B cell (primary cell): ENCODE data around the gene RPL35. TPM values are rescaled to one million over a fixed set of nuclear protein-coding genes. Genes with fewer than 3 reads are reported as not detected.

Experiments used
- ATAC-seq: fragments of 200-7000 bp; cut with Tn5 transposase; one replicate; pipeline ENCODE4 v1.10.0; 2021; ENCODE audit warnings: low read depth, mild to moderate bottlenecking, moderate number of reproducible peaks, moderate library complexity
- CTCF ChIA-PET: fragments of 350-600 bp; sonication (Branson Sonifier 250); formaldehyde crosslinking; loops from one replicate; lab custom pipeline; 2021; ENCODE audit warnings: antibody characterized with exemption, inconsistent platforms; lab: Charles Lee
- POLR2A ChIA-PET: fragments of 350-600 bp; sonication (Branson Sonifier 250); formaldehyde crosslinking; loops from one replicate; lab custom pipeline; 2021; ENCODE audit warnings: antibody characterized with exemption; lab: Charles Lee
- DNase-seq: peaks from one replicate; pipeline ENCODE4 v3.0.0; 2013
- H2AFZ ChIP-seq: 2 replicates; pipeline ENCODE4 v1.6.1; 2012; ENCODE audit warnings: mild to moderate bottlenecking, low read depth, low read length; ENCODE audit not compliant: insufficient read depth, poor library complexity, severe bottlenecking
- H3K27ac ChIP-seq, 2 donors: 1 replicate in 1 of 2; 2 replicates in 1 of 2; pipeline ENCODE4 v1.5.1; 2012 to 2013; ENCODE audit warnings: low read length in 2 of 2, mild to moderate bottlenecking in 2 of 2, moderate library complexity in 1 of 2
- H3K27me3 ChIP-seq, 4 experiments: fragments of 200-600 bp in 1 of 4; sonication (generic) in 1 of 4; replicated peaks in 1 of 4; 1 replicate in 2 of 4; 2 replicates in 2 of 4; pipeline versions ENCODE4 v1.6.1 to v1.7.0; 2013 to 2016; ENCODE audit warnings: low read length in 3 of 4, mild to moderate bottlenecking in 2 of 4, mixed read lengths in 1 of 4, moderate library complexity in 1 of 4; ENCODE audit not compliant: insufficient read depth in 4 of 4, control insufficient read depth in 3 of 4; ENCODE audit errors: control extremely low read depth in 1 of 4
- H3K36me3 ChIP-seq, 2 experiments: replicated peaks in 1 of 2; 1 replicate in 1 of 2; 2 replicates in 1 of 2; pipeline versions ENCODE4 v1.6.1 to v1.7.1; 2013; ENCODE audit warnings: low read length in 1 of 2; ENCODE audit not compliant: insufficient read depth in 2 of 2, control insufficient read depth in 1 of 2; ENCODE audit errors: control extremely low read depth in 1 of 2, extremely low read depth in 1 of 2
- H3K4me1 ChIP-seq, 2 donors: fragments of 200-600 bp in 1 of 2; sonication (generic) in 1 of 2; 1 replicate in 1 of 2; 2 replicates in 1 of 2; pipeline versions ENCODE4 v1.5.1 to v1.6.1; 2013 to 2017; ENCODE audit warnings: low read length in 2 of 2; ENCODE audit not compliant: control insufficient read depth in 2 of 2, insufficient read depth in 2 of 2
- H3K4me2 ChIP-seq: replicated peaks from 2 replicates; pipeline ENCODE3; 2012; ENCODE audit warnings: mild to moderate bottlenecking, low read depth, low read length; ENCODE audit not compliant: poor library complexity, severe bottlenecking
- H3K4me3 ChIP-seq, 5 experiments: fragments of 200-600 bp in 1 of 5; sonication (generic) in 1 of 5; 1 replicate in 3 of 5; 2 replicates in 2 of 5; pipeline versions ENCODE4 v1.5.1 to v1.7.0; 2011 to 2016; ENCODE audit warnings: low read length in 4 of 5, mild to moderate bottlenecking in 4 of 5, low read depth in 2 of 5, control low read depth in 1 of 5, moderate library complexity in 1 of 5; ENCODE audit not compliant: insufficient read depth in 1 of 5; ENCODE audit errors: control extremely low read depth in 1 of 5, extremely low read depth in 1 of 5
- H3K79me2 ChIP-seq: fragments of 200-600 bp; sonication (generic); one replicate; pipeline ENCODE4 v1.6.0; 2016; ENCODE audit warnings: low read length; ENCODE audit not compliant: control insufficient read depth, insufficient read depth
- H3K9ac ChIP-seq: fragments of 200-600 bp; sonication (generic); 2 replicates; pipeline ENCODE4 v1.6.1; 2017; ENCODE audit warnings: mild to moderate bottlenecking, low read length, moderate library complexity
- H3K9me3 ChIP-seq, 3 donors: one replicate each; pipeline versions ENCODE4 v1.6.1 to v1.7.1; 2013; ENCODE audit warnings: low read length in 2 of 3; ENCODE audit not compliant: control insufficient read depth in 2 of 3, insufficient read depth in 1 of 3; ENCODE audit errors: control extremely low read depth in 1 of 3
- H4K20me1 ChIP-seq: 2 replicates; pipeline ENCODE4 v1.6.0; 2012; ENCODE audit warnings: mild to moderate bottlenecking, low read length; ENCODE audit not compliant: insufficient read depth, control insufficient read depth, poor library complexity, severe bottlenecking
- H3K27ac Mint-ChIP-seq: one replicate; pipeline ENCODE4 v1.8.0; 2021; ENCODE audit warnings: mixed read lengths
- H3K27me3 Mint-ChIP-seq: one replicate; pipeline ENCODE4 v1.8.0; 2021; ENCODE audit warnings: mixed read lengths
- H3K4me1 Mint-ChIP-seq: one replicate; pipeline ENCODE4 v1.8.0; 2021; ENCODE audit warnings: mixed read lengths
- H3K4me3 Mint-ChIP-seq: one replicate; pipeline ENCODE4 v1.8.0; 2021; ENCODE audit warnings: mixed read lengths
- H3K9me3 Mint-ChIP-seq: one replicate; pipeline ENCODE4 v1.8.0; 2022; ENCODE audit warnings: mixed read lengths; ENCODE audit not compliant: insufficient read depth
- CTCF ChIP-seq: fragments of 200-600 bp; IDR thresholded peaks from one replicate; pipeline ENCODE4 v1.8.0; 2022; ENCODE audit warnings: antibody characterized with exemption, mild to moderate bottlenecking
- EZH2 ChIP-seq: IDR thresholded peaks from 2 replicates; pipeline ENCODE4 v1.6.1; 2012; ENCODE audit warnings: borderline replicate concordance, low read depth, mild to moderate bottlenecking, moderate library complexity, low read length; ENCODE audit not compliant: insufficient read depth, poor library complexity, severe bottlenecking
- WGBS: methylation state at CpG from one replicate; pipeline ENCODE4 v1.1.5; 2013; ENCODE audit warnings: missing lambda C conversion rate; ENCODE audit not compliant: insufficient coverage; 5-methylcytosine and 5-hydroxymethylcytosine counted together
- intact Hi-C: fragments of 100-400 bp; cut with micrococcal nuclease; formaldehyde crosslinking; loops from one replicate; pipeline ENCODE4 v1.10.0; 2022
- polyA plus RNA-seq: library from polyadenylated mRNA; depleted of rRNA; stranded (reverse); fragments of >200 nt; gene quantifications from 2 replicates; pipeline ENCODE4 v1.2.3, GENCODE V29; 2012
- total RNA-seq, 2 donors: library from RNA; stranded (reverse); fragments of 120-200 nt in 1 of 2; gene quantifications; 1 replicate in 1 of 2; 2 replicates in 1 of 2; pipeline versions ENCODE4 v1.2.3 to v1.2.4, GENCODE V29; 2013 to 2022

Gene RPL35
- total and polyA plus RNA-seq, 2 donors (not counting 1 experiment from before 2014, with no cell fraction given) = 1,609 to 3,858 TPM

- DNase-seq (peak; percentile 29), ATAC-seq (no peak)
- Histone ChIP-seq H3K4me2 (no peak overlapping the region), H3K27ac (no peak overlapping the region), H3K4me1 (peaks cover 17 to 23% of the 10 kb centered on the region in 2 donors), H2AFZ (no peak overlapping the region), H3K9me3 (no peaks in the 10 kb centered on the region), H4K20me1 (peaks cover 36% of the 10 kb centered on the region), H3K4me3 (no peak overlapping the region), H3K9ac (no peak overlapping the region), H3K27me3 (no peaks in the 10 kb centered on the region), H3K79me2 (peaks cover 2% of the 10 kb centered on the region), H3K36me3 (peaks cover 0 to 43% of the 10 kb centered on the region in 2 experiments)
- TF ChIP-seq CTCF (no peak), EZH2 (no peak)
- intact Hi-C loops = no loop called here
- WGBS = 83% methylated on average over 15 of the region's 16 CpGs
- POLR2A ChIA-PET = no interaction called here
- H3K4me1 Mint-ChIP-seq = peaks cover 24% of the 10 kb centered on the region
- CTCF ChIA-PET = interaction anchor here (0.6 to 9.8 kb wide), 5 partner anchors 13 to 258 kb away, joined by 3 to 345 read pairs (median 3); partner anchors contain the start of genes NR6A1 and OLFML2A
- peak overlapping the region; percentile 32 for H3K27ac Mint-ChIP-seq
- H3K4me3 Mint-ChIP-seq = no peak overlapping the region
- H3K27me3 Mint-ChIP-seq = no peaks in the 10 kb centered on the region
- no peaks in the 10 kb centered on the region for H3K9me3 Mint-ChIP-seq
Observed at GRCh38 chr9:124855944-124856765, 5.6 kb downstream of the RPL35 start.

DNA sequence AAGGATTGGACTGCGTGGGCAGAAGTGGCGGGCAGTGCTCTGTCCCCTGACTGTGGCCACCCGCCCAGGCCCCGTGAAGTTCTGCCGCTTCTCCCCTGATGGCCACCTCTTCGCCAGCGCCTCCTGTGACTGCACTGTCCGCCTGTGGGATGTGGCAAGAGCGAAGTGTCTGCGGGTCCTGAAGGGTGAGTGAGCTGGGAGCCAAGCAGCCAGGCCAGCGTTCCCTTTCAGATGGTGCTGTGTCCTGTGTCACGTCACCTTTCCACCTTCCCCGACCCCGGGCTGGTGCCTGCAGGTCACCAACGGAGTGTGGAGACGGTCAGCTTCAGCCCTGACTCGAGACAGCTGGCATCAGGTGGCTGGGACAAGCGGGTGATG lies 6.2 kb downstream of the RPL35 start:
- Mint-ChIP-seq H3K9me3 (no peaks in the 10 kb centered on the region), H3K27ac (peak overlapping the region; percentile 26), H3K27me3 (no peaks in the 10 kb centered on the region), H3K4me3 (no peak overlapping the region), H3K4me1 (peaks cover 18% of the 10 kb centered on the region)
- no peak overlapping the region for H3K4me2 ChIP-seq
- ATAC-seq (no peak), DNase-seq (no peak)
- 89% methylated on average over 18 of the region's 18 CpGs for WGBS
- no peak overlapping the region for H3K9ac ChIP-seq
- no peaks in the 10 kb centered on the region for H3K79me2 ChIP-seq
- H3K9me3 ChIP-seq = no peaks in the 10 kb centered on the region
- intact Hi-C loops = no loop called here
- H3K27ac ChIP-seq = peak overlapping the region in 1 of 2 donors; percentile 48
- TF ChIP-seq EZH2 (no peak), CTCF (no peak)
- no peaks in the 10 kb centered on the region for H3K27me3 ChIP-seq
- ChIA-PET POLR2A (no interaction called here), CTCF (interaction anchor here (0.6 to 9.8 kb wide), 6 partner anchors 14 to 259 kb away, joined by 3 to 345 read pairs (median 4); partner anchors contain the start of genes NR6A1 and OLFML2A)
- H3K4me1 ChIP-seq = peaks cover 11 to 17% of the 10 kb centered on the region in 2 donors
- H3K4me3 ChIP-seq = no peak overlapping the region
- H4K20me1 ChIP-seq = peaks cover 30% of the 10 kb centered on the region
- H3K36me3 ChIP-seq = peaks cover 0 to 38% of the 10 kb centered on the region in 2 experiments
- H2AFZ ChIP-seq = no peak overlapping the region
